Measurements from ENCODE around the gene BCL7C.

DNA sequence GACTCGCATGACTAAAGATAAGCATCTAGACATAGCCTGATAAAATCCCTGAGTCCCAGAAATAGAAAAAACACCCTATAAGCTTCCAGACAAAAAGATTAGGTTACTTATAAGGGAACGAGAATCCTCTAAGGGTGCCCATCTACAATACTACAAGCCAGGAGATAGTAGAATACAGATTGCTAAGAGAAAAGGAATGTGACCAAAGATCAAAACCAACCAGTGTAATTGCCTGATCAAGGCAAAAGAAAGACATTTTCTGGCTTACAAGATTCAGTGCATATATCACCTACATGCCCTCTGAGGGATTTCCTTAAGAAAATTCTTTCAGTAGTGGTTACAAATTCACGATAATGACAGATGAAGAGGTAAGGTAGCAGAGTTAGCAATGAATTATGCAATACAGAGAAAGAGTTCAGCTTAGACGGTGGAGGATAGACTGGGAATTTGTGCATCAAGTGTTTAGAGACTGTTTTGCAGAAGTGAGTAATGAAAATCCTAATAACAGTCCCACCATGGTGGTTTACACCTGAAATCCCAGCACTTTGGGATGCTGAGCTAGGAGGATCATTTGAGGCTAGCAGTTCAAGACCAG, 35.0 kb downstream of the BCL7C start:
- TF ChIP-seq, protein P1, sequence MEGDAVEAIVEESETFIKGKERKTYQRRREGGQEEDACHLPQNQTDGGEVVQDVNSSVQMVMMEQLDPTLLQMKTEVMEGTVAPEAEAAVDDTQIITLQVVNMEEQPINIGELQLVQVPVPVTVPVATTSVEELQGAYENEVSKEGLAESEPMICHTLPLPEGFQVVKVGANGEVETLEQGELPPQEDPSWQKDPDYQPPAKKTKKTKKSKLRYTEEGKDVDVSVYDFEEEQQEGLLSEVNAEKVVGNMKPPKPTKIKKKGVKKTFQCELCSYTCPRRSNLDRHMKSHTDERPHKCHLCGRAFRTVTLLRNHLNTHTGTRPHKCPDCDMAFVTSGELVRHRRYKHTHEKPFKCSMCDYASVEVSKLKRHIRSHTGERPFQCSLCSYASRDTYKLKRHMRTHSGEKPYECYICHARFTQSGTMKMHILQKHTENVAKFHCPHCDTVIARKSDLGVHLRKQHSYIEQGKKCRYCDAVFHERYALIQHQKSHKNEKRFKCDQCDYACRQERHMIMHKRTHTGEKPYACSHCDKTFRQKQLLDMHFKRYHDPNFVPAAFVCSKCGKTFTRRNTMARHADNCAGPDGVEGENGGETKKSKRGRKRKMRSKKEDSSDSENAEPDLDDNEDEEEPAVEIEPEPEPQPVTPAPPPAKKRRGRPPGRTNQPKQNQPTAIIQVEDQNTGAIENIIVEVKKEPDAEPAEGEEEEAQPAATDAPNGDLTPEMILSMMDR (IDR thresholded peaks at IDR 0.05), result no peak
- no peak for TF ChIP-seq POLR2A (IDR thresholded peaks at IDR 0.05)

Data from lower leg skin (tissue), 3 donors.